Measurements from ENCODE around the gene HTR4. TPM values are rescaled to one million over a fixed set of nuclear protein-coding genes. Genes with fewer than 3 reads are reported as not detected.
"Not testable (repeated sequence)": the region's sequence is repeated elsewhere in the genome, so short reads cannot be mapped to it uniquely, and the experiment has no call there.

HTR4 gene
- total RNA-seq, 6 donors from 2014 or later = 0.09 TPM; not detected in 5

- H3K4me3 ChIP-seq = no peak overlapping the region
- H3K27me3 ChIP-seq = no peaks in the 10 kb centered on the region
- no peaks in the 10 kb centered on the region for H3K36me3 ChIP-seq
- ATAC-seq (ENCODE audit: low FRiP score in 2 of 2) (no peak), DNase-seq (no peak)
- H3K9me3 ChIP-seq = no peaks in the 10 kb centered on the region
- no peak overlapping the region for H3K27ac ChIP-seq
- no peak for TF ChIP-seq POLR2A (IDR thresholded peaks at IDR 0.05)
- TF ChIP-seq, protein P1, sequence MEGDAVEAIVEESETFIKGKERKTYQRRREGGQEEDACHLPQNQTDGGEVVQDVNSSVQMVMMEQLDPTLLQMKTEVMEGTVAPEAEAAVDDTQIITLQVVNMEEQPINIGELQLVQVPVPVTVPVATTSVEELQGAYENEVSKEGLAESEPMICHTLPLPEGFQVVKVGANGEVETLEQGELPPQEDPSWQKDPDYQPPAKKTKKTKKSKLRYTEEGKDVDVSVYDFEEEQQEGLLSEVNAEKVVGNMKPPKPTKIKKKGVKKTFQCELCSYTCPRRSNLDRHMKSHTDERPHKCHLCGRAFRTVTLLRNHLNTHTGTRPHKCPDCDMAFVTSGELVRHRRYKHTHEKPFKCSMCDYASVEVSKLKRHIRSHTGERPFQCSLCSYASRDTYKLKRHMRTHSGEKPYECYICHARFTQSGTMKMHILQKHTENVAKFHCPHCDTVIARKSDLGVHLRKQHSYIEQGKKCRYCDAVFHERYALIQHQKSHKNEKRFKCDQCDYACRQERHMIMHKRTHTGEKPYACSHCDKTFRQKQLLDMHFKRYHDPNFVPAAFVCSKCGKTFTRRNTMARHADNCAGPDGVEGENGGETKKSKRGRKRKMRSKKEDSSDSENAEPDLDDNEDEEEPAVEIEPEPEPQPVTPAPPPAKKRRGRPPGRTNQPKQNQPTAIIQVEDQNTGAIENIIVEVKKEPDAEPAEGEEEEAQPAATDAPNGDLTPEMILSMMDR (IDR thresholded peaks at IDR 0.05) = no peak
- no peak for TF ChIP-seq EP300 (IDR thresholded peaks at IDR 0.05)
- no peak for TF ChIP-seq POLR2AphosphoS5 (IDR thresholded peaks at IDR 0.05)
- 88 to 91% methylated on average over 6 of the region's 6 CpGs for WGBS, 2 donors
- no peaks in the 10 kb centered on the region for H3K4me1 ChIP-seq
Observed at GRCh38 chr5:148539851-148540250, 114.5 kb downstream of the HTR4 start.

DNA sequence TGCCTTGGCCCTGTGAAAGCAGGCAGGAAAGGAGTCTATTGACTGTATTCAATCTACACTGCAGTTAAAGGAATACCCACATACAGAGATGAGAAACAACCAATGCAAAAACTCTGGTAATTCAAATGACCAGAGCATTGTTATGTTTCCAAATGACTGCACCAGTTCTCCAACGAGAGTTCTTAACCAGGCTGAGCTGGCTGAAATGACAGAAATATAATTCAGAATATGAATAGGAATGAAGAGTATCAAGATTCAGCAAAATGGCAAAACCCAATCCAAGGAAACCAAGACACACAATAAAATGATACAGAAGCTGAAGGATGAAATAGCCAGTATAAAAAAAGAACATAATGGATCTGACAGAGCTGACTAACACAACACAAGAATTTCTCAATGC, 119.1 kb downstream of the HTR4 start:
- no peak for TF ChIP-seq POLR2AphosphoS5 (IDR thresholded peaks at IDR 0.05)
- TF ChIP-seq, protein P1 (IDR thresholded peaks at IDR 0.05) = no peak
- no peak for TF ChIP-seq EP300 (IDR thresholded peaks at IDR 0.05)
- TF ChIP-seq POLR2A (IDR thresholded peaks at IDR 0.05) = no peak
- WGBS, 2 donors = 63 to 81% methylated on average over 1 of the region's 1 CpG
- no peaks in the 10 kb centered on the region for H3K4me1 ChIP-seq
- ATAC-seq (ENCODE audit: low FRiP score in 2 of 2) (no peak), DNase-seq (no peak)
- H3K36me3 ChIP-seq = no peaks in the 10 kb centered on the region
- peaks cover 0 to 3% (median 2%) of the 10 kb centered on the region in 4 donors for H3K9me3 ChIP-seq
- H3K27ac ChIP-seq = no peak overlapping the region
- H3K27me3 ChIP-seq = no peaks in the 10 kb centered on the region
- H3K4me3 ChIP-seq = no peak overlapping the region

- Histone ChIP-seq H3K4me1 (no peaks in the 10 kb centered on the region), H3K27me3 (no peaks in the 10 kb centered on the region), H3K9me3 (peaks cover 10 to 15% (median 13%) of the 10 kb centered on the region in 4 donors), H3K27ac (no peak overlapping the region), H3K4me3 (no peak overlapping the region), H3K36me3 (no peaks in the 10 kb centered on the region)
- 78 to 80% methylated on average over 5 of the region's 5 CpGs for WGBS, 2 donors
- no peak for ATAC-seq (ENCODE audit: low FRiP score in 2 of 2)
- no peak for DNase-seq
- TF ChIP-seq POLR2AphosphoS5 (IDR thresholded peaks at IDR 0.05) (no peak), EP300 (IDR thresholded peaks at IDR 0.05) (no peak), POLR2A (IDR thresholded peaks at IDR 0.05) (no peak)
- TF ChIP-seq, protein P1 (IDR thresholded peaks at IDR 0.05) = no peak
Observed at GRCh38 chr5:148532969-148533670, 121.2 kb downstream of the HTR4 start.

GRCh38 chr5:148529450-148529849, 124.9 kb downstream of the HTR4 start:
- H3K9me3 ChIP-seq = peaks cover 10 to 15% (median 13%) of the 10 kb centered on the region in 4 donors
- 95% methylated on average over 2 of the region's 2 CpGs for WGBS, 2 donors
- H3K4me3 ChIP-seq; H3K36me3 ChIP-seq; DNase-seq; ATAC-seq (ENCODE audit: low FRiP score in 2 of 2); H3K27ac ChIP-seq; H3K27me3 ChIP-seq; H3K4me1 ChIP-seq: not testable (repeated sequence)

GRCh38 chr5:148524721-148525120, 129.6 kb downstream of the HTR4 start:
- TF ChIP-seq, protein P1 (IDR thresholded peaks at IDR 0.05) = no peak
- no peak for TF ChIP-seq POLR2AphosphoS5 (IDR thresholded peaks at IDR 0.05)
- no peak for TF ChIP-seq EP300 (IDR thresholded peaks at IDR 0.05)
- no peak for TF ChIP-seq POLR2A (IDR thresholded peaks at IDR 0.05)
- Histone ChIP-seq H3K36me3 (no peaks in the 10 kb centered on the region), H3K9me3 (peaks cover 3 to 11% (median 6%) of the 10 kb centered on the region in 4 donors), H3K27ac (no peak overlapping the region), H3K4me1 (no peaks in the 10 kb centered on the region), H3K27me3 (no peaks in the 10 kb centered on the region), H3K4me3 (no peak overlapping the region)
- WGBS, 2 donors = 75 to 79% methylated on average over 5 of the region's 5 CpGs
- no peak for DNase-seq
- no peak for ATAC-seq (ENCODE audit: low FRiP score in 2 of 2)
